ENCODE data around the gene CLEC4F. TPM values are rescaled to one million over a fixed set of nuclear protein-coding genes. Genes with fewer than 3 reads are reported as not detected.

Gene CLEC4F
- total and polyA plus RNA-seq, 10 of the 15 experiments (the other 5 are each of a cell fraction or from before 2014, with no cell fraction given): 0.03 TPM; not detected in 9

GRCh38 chr2:70789304-70790135 lies 30.9 kb downstream of the CLEC4F start (continued):
- TF ChIP-seq ASH2L (IDR thresholded peaks at IDR 0.05; ENCODE audit: borderline replicate concordance, low read depth) (no peak), BMI1 (IDR thresholded peaks at IDR 0.05; ENCODE audit: borderline replicate concordance) (no peak), RAD21 (IDR thresholded peaks at IDR 0.05; ENCODE audit: insufficient read depth, low read depth, low read length) (peak; percentile 69), RELB (IDR thresholded peaks at IDR 0.05; ENCODE audit: low read depth) (no peak), SMC3 (IDR thresholded peaks at IDR 0.05; ENCODE audit: borderline replicate concordance, low read length) (peak; percentile 49), CBX5 (IDR thresholded peaks at IDR 0.05; ENCODE audit: low read depth) (no peak)

GRCh38 chr2:70785137-70785911 lies 35.1 kb downstream of the CLEC4F start:
- DNase-seq (ENCODE audit: low read depth, low spot score) (no peak), ATAC-seq (peak; percentile 72), FAIRE-seq (peak; percentile 41)
- H3K79me2 ChIP-seq (ENCODE audit: control insufficient read depth, insufficient read depth, low read length): no peaks in the 10 kb centered on the region
- no peaks in the 10 kb centered on the region for H4K20me1 ChIP-seq (ENCODE audit: control insufficient read depth, insufficient read depth)
- ChIA-PET CTCF (interaction anchor here (1.4 kb wide), 1 partner anchor 96 kb away, joined by 4 read pairs; no protein-coding TSS in a partner anchor), POLR2A (no interaction called here), SMC1A (ENCODE audit: uncharacterized antibody, unreplicated experiment) (interaction anchor here (0.6 to 1.0 kb wide), 3 partner anchors 29 to 330 kb away, joined by 3 read pairs; no protein-coding TSS in a partner anchor), RAD21 (ENCODE audit: unreplicated experiment) (interaction anchor here (1.5 kb wide), 1 partner anchor 481 kb away, joined by 4 read pairs; no protein-coding TSS in a partner anchor)
- WGBS (ENCODE audit: insufficient coverage, insufficient replicate concordance, low lambda C conversion rate, missing lambda C conversion rate): 5% methylated on average over 7 of the region's 7 CpGs
- H3K4me3 ChIP-seq: no peak overlapping the region
- no peaks in the 10 kb centered on the region for H3K9me3 ChIP-seq (replicated peaks; ENCODE audit: control insufficient read depth, insufficient read depth, low read length)
- no peak overlapping the region for H3K27ac ChIP-seq (ENCODE audit: control insufficient read depth, insufficient read depth)
- H3K4me2 ChIP-seq (ENCODE audit: control insufficient read depth, insufficient read depth): no peak overlapping the region
- peaks cover 3 to 10% of the 10 kb centered on the region in 2 experiments; a peak in 3 of 4 replicates for H3K27me3 ChIP-seq (replicated peaks in 1 of 2; ENCODE audit: control insufficient read depth in 2 of 2, insufficient read depth in 2 of 2, low read length in 1 of 2)
- intact Hi-C loops (cut with micrococcal nuclease; ENCODE audit: unreplicated experiment): loop anchor here (2.0 to 10.0 kb wide), 2 partner anchors 101 to 129 kb away; no protein-coding TSS in a partner anchor
- no peak overlapping the region for H3K9ac ChIP-seq (ENCODE audit: control insufficient read depth, insufficient read depth, low read length)
- in situ Hi-C loops (cut with MboI): no loop called here
- no TSS peak for BruUV-seq (replicated peaks)
- no peaks in the 10 kb centered on the region for H3K4me1 ChIP-seq (ENCODE audit: control insufficient read depth, insufficient read depth, low read length)
- no peak overlapping the region for H2AFZ ChIP-seq (ENCODE audit: control insufficient read depth, low read depth, low read length)
- TF ChIP-seq BACH1 (IDR thresholded peaks at IDR 0.05; ENCODE audit: borderline replicate concordance): no peak
- peak; percentile 41; the same call in 1 of the 2 replicates for TF ChIP-seq SMC3 (IDR thresholded peaks at IDR 0.05; ENCODE audit: borderline replicate concordance, low read length)
- no peak for TF ChIP-seq ASH2L (IDR thresholded peaks at IDR 0.05; ENCODE audit: borderline replicate concordance, low read depth)
- peak; percentile 44; the same call in 1 of the 2 replicates for TF ChIP-seq RAD21 (IDR thresholded peaks at IDR 0.05; ENCODE audit: insufficient read depth, low read depth, low read length)
- TF ChIP-seq SIN3A (IDR thresholded peaks at IDR 0.05; ENCODE audit: low read depth, low read length): no peak
- TF ChIP-seq CTCF (IDR thresholded peaks at IDR 0.05 in 2 of 3, conservative IDR thresholded peaks at IDR 0.05 in 1 of 3; ENCODE audit: control insufficient read depth in 2 of 3, extremely low read depth in 1 of 3, insufficient read depth in 1 of 3, low read depth in 3 of 3, low read length in 3 of 3): peak; percentile 41 to 58 (median 42); a peak in 5 of 6 replicates
- no peaks in the 10 kb centered on the region for H3K36me3 ChIP-seq (ENCODE audit: control insufficient read depth in 2 of 2, insufficient read depth in 2 of 2, low read length in 1 of 2)
